Tibial nerve (tissue), 3 donors: ENCODE data around the gene RAB3B.

Experiments used
- EP300 ChIP-seq, 2 donors: sonication (generic); formaldehyde crosslinking; IDR thresholded peaks; one replicate each; pipeline ENCODE4 v1.6.1; 2017; ENCODE audit warnings: antibody characterized with exemption in 2 of 2, mild to moderate bottlenecking in 1 of 2
- POLR2A ChIP-seq, 2 donors: fragments of 450-650 bp; IDR thresholded peaks; one replicate each; pipeline ENCODE4 v1.6.1; 2017; ENCODE audit warnings: antibody characterized with exemption in 2 of 2, mild to moderate bottlenecking in 2 of 2, moderate library complexity in 2 of 2

DNA sequence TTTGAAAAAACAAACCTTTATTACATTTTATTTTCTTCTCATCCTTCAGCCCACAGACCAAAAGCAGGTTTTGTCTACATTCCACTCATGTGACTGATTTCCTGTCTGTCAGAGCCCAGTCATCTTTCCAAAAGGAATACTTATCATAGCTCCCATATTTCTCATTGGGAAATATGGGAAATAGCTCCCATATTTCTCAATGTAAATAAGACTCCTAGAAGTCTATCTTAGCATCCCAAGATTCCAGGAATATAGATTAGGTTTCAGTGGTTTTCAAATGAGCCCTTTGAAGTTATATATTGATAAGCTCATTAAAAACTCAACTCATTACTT lies 92.8 kb downstream of the RAB3B start:
- TF ChIP-seq POLR2A (IDR thresholded peaks at IDR 0.05) (no peak), EP300 (IDR thresholded peaks at IDR 0.05) (no peak)
